PC-3 (cell line): ENCODE data around the gene MRAP. TPM values are rescaled to one million over a fixed set of nuclear protein-coding genes. Genes with fewer than 3 reads are reported as not detected.
A peak's percentile ranks its signal among the peaks of the same experiment; 100 is the strongest.

Experiments
- ATAC-seq: fragments of 200-7000 bp; cut with Tn5 transposase; 2 replicates; pipeline ENCODE4 v1.9.1; 2020; ENCODE audit warnings: mild to moderate bottlenecking, moderate library complexity
- BruUV-seq: library from RNA; stranded (reverse); fragments of 400-500 nt; replicated peaks from 2 replicates; lab custom pipeline; 2021; lab: Mats Ljungman, UMichigan
- CTCF ChIA-PET: fragments of 300-600 bp; sonication (Branson Sonifier 250); formaldehyde crosslinking; loops from one replicate; lab custom pipeline; 2022; ENCODE audit warnings: antibody characterized with exemption; lab: Charles Lee
- POLR2A ChIA-PET: fragments of 300-600 bp; sonication (Branson Sonifier 250); formaldehyde crosslinking; loops from one replicate; lab custom pipeline; 2022; ENCODE audit warnings: antibody characterized with exemption; ENCODE audit not compliant: unreplicated experiment; lab: Charles Lee
- DNase-seq: peaks from one replicate; pipeline ENCODE4 v3.0.0-alpha.2; 2015
- H2AFZ ChIP-seq: fragments of 300-600 bp; sonication (generic); 2 replicates; pipeline ENCODE4 v1.6.0; 2016; ENCODE audit warnings: antibody characterized with exemption, low read length
- H3F3A ChIP-seq: fragments of 300-600 bp; sonication (generic); one replicate; pipeline ENCODE4 v1.6.0; 2017; ENCODE audit warnings: antibody characterized with exemption, low read length, control low read depth, mild to moderate bottlenecking; ENCODE audit not compliant: unreplicated experiment
- H3K27ac ChIP-seq: fragments of 300-600 bp; sonication (generic); 2 replicates; pipeline ENCODE4 v1.5.1; 2016; ENCODE audit warnings: mild to moderate bottlenecking, low read length
- H3K27me3 ChIP-seq: fragments of 300-600 bp; sonication (generic); 2 replicates; pipeline ENCODE4 v1.6.1; 2016; ENCODE audit warnings: low read length, mixed read lengths
- H3K36me3 ChIP-seq: fragments of 300-600 bp; sonication (generic); 2 replicates; pipeline ENCODE4 v1.6.1; 2016; ENCODE audit warnings: low read depth, mixed run types, low read length, mixed read lengths
- H3K4me1 ChIP-seq: fragments of 300-600 bp; sonication (generic); 2 replicates; pipeline ENCODE4 v1.5.1; 2016; ENCODE audit warnings: low read length; ENCODE audit not compliant: insufficient read depth
- H3K4me2 ChIP-seq: fragments of 300-600 bp; sonication (generic); 2 replicates; pipeline ENCODE4 v1.6.0; 2016; ENCODE audit warnings: low read length
- H3K4me3 ChIP-seq: fragments of 300-600 bp; sonication (generic); 2 replicates; pipeline ENCODE4 v1.5.1; 2016; ENCODE audit warnings: mild to moderate bottlenecking, low read length, mixed read lengths
- H3K79me2 ChIP-seq: fragments of 300-600 bp; sonication (generic); 2 replicates; pipeline ENCODE4 v1.6.1; 2017; ENCODE audit warnings: low read length, mixed read lengths
- H3K9ac ChIP-seq: fragments of 300-600 bp; sonication (generic); 2 replicates; pipeline ENCODE4 v1.6.0; 2016; ENCODE audit warnings: mild to moderate bottlenecking, low read length
- H3K9me2 ChIP-seq: fragments of 300-600 bp; sonication (generic); replicated peaks from 2 replicates; pipeline ENCODE4 v1.6.1; 2016; ENCODE audit warnings: mixed run types, low read length, mixed read lengths
- H3K9me3 ChIP-seq: fragments of 300-600 bp; sonication (generic); 2 replicates; pipeline ENCODE4 v1.6.1; 2016; ENCODE audit warnings: low read length, mixed read lengths
- H4K20me1 ChIP-seq: fragments of 300-600 bp; sonication (generic); 2 replicates; pipeline ENCODE4 v1.6.1; 2016; ENCODE audit warnings: low read length, mixed read lengths
- EZH2 ChIP-seq: fragments of 300-600 bp; sonication (generic); IDR thresholded peaks from one replicate; pipeline ENCODE4 v1.6.1; 2017; ENCODE audit warnings: antibody characterized with exemption, mild to moderate bottlenecking, low read length; ENCODE audit not compliant: unreplicated experiment
- EZH2phosphoT487 ChIP-seq: fragments of 300-600 bp; sonication (generic); IDR thresholded peaks from 2 replicates; pipeline ENCODE4 v1.6.1; 2018; ENCODE audit warnings: mild to moderate bottlenecking, antibody characterized with exemption, low read length, borderline replicate concordance
- intact Hi-C: fragments of 100-400 bp; cut with micrococcal nuclease; formaldehyde crosslinking; loops from 2 replicates; pipeline ENCODE4 v1.9.0; 2023
- total RNA-seq: library from RNA; depleted of rRNA; stranded (reverse); fragments of >200 nt; gene quantifications from 2 replicates; pipeline ENCODE4 v1.2.3, GENCODE V29; 2014
- TF ChIP-seq, protein P1 (sequence below): fragments of 300-600 bp; sonication (generic); conservative IDR thresholded peaks from 2 replicates; pipeline ENCODE4 v1.5.1; 2017; ENCODE audit warnings: antibody characterized with exemption, low read depth, mild to moderate bottlenecking, low read length

Gene MRAP
- total RNA-seq, 1 experiment from 2014 or later = not detected

DNA sequence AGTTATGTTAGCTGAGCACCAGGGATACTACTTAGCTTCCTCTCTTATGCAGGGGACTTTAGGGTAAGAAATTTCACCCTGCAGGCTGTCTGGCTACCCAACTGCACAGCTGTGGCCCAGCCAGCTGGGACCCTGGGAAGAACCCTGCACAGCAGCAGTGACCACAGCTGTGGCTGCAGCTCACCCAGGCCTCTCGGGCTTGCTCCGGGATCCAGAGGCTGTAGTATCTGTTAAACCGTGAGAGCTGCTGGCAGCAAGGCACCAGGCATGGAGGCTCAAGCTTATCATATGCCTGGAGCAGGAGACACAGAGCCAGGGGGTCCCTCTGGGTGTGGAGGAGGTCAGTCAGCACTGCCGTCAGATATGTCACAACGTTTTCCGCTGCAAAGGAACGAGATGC, 53.9 kb downstream of the MRAP start:
- Histone ChIP-seq H3K4me2 (no peak overlapping the region), H3K9me3 (no peaks in the 10 kb centered on the region), H3K36me3 (peaks cover 93% of the 10 kb centered on the region), H3K4me3 (no peak overlapping the region), H3K9ac (no peak overlapping the region), H2AFZ (no peak overlapping the region), H3K27ac (no peak overlapping the region), H3K79me2 (no peaks in the 10 kb centered on the region), H3K9me2 (no peaks in the 10 kb centered on the region), H3F3A (no peaks in the 10 kb centered on the region), H3K4me1 (no peaks in the 10 kb centered on the region), H4K20me1 (no peaks in the 10 kb centered on the region), H3K27me3 (no peaks in the 10 kb centered on the region)
- DNase-seq = no peak
- ChIA-PET CTCF (no interaction called here), POLR2A (interaction anchor here (0.5 kb wide), 1 partner anchor 50 kb away, joined by 3 read pairs; no protein-coding TSS in a partner anchor)
- intact Hi-C loops = no loop called here
- TF ChIP-seq, protein P1, sequence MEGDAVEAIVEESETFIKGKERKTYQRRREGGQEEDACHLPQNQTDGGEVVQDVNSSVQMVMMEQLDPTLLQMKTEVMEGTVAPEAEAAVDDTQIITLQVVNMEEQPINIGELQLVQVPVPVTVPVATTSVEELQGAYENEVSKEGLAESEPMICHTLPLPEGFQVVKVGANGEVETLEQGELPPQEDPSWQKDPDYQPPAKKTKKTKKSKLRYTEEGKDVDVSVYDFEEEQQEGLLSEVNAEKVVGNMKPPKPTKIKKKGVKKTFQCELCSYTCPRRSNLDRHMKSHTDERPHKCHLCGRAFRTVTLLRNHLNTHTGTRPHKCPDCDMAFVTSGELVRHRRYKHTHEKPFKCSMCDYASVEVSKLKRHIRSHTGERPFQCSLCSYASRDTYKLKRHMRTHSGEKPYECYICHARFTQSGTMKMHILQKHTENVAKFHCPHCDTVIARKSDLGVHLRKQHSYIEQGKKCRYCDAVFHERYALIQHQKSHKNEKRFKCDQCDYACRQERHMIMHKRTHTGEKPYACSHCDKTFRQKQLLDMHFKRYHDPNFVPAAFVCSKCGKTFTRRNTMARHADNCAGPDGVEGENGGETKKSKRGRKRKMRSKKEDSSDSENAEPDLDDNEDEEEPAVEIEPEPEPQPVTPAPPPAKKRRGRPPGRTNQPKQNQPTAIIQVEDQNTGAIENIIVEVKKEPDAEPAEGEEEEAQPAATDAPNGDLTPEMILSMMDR = no peak
- no peak for TF ChIP-seq EZH2
- TF ChIP-seq EZH2phosphoT487 = no peak
- BruUV-seq = no TSS peak
- no peak for ATAC-seq

DNA sequence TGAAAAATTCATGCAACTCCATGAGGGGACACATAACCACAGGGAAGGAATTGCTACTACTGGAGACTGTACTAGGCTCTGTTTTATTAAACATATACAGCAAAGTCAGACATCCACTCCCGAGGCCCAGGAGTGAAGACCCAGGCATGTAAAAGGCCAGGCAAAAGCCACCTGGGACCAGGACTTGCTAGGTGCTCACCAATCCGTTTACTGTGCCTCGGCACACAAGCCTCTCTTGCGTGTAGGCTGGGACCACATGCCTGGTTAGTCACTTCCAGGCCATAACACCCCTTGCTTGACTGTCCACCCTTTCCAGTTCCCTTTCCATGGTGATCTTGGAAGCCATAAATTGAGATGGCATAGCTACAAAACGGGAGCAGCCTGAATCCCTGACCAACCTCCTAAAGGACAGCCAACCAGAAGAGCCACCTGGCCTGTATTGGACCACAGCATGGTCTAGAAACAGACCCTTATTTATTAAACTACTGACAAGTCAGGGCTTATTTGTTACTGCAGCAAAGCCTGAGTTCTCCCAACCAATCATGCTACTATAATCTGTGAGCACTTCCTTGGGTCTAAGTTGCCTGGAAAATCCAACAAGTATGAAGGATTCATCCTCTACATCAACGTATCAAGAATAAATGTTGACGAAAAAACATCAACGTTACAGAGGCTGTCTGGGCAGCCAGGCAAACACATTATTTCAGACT, 54.5 kb downstream of the MRAP start:
- peaks cover 89% of the 10 kb centered on the region for H3K36me3 ChIP-seq
- H3K9me3 ChIP-seq = no peaks in the 10 kb centered on the region
- H3K4me2 ChIP-seq = no peak overlapping the region
- H3K9ac ChIP-seq = no peak overlapping the region
- no peaks in the 10 kb centered on the region for H3K27me3 ChIP-seq
- no peaks in the 10 kb centered on the region for H3F3A ChIP-seq
- H3K4me3 ChIP-seq = no peak overlapping the region
- H3K9me2 ChIP-seq = no peaks in the 10 kb centered on the region
- H3K27ac ChIP-seq = no peak overlapping the region
- ChIA-PET CTCF (no interaction called here), POLR2A (no interaction called here)
- no peak overlapping the region for H2AFZ ChIP-seq
- TSS peak; percentile 7 for BruUV-seq
- H3K79me2 ChIP-seq = no peaks in the 10 kb centered on the region
- ATAC-seq = no peak
- H4K20me1 ChIP-seq = no peaks in the 10 kb centered on the region
- DNase-seq = no peak
- intact Hi-C loops = no loop called here
- H3K4me1 ChIP-seq = no peaks in the 10 kb centered on the region
- no peak for TF ChIP-seq EZH2phosphoT487
- TF ChIP-seq, protein P1 = no peak
- no peak for TF ChIP-seq EZH2

DNA sequence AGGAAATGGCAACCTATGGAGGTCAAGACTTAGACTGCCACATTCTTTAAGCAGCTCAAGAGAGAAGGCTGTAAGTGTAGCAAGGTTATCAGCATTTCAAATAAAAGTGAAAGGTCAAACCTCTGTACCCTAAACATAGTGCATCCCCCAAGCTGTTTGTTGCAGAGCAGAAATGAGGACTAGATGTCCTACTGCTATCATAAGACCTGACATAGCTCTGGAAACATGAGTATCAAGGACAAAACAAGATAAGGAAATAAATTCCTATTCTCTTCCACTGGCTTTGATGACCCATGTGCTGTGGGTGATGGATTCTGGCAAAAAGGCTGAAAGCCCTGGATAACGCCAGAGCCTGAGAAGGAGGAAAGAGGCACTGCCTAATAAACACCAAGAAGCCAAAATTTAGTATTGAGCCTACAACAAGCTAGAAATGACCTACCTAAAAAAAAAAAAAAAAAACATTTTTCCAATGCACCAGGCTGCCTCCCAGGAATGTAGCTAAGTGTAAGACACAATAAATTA, 58.3 kb downstream of the MRAP start:
- BruUV-seq = no TSS peak
- TF ChIP-seq, protein P1 = no peak
- TF ChIP-seq EZH2phosphoT487 = no peak
- no peak for TF ChIP-seq EZH2
- H3K79me2 ChIP-seq = no peaks in the 10 kb centered on the region
- H4K20me1 ChIP-seq = no peaks in the 10 kb centered on the region
- no peaks in the 10 kb centered on the region for H3K9me2 ChIP-seq
- no peak for ATAC-seq
- H3K27me3 ChIP-seq = no peaks in the 10 kb centered on the region
- H3K4me2 ChIP-seq = no peak overlapping the region
- POLR2A ChIA-PET = no interaction called here
- H3K27ac ChIP-seq = no peak overlapping the region
- intact Hi-C loops = no loop called here
- H3K4me3 ChIP-seq = no peak overlapping the region
- no peaks in the 10 kb centered on the region for H3K4me1 ChIP-seq
- no peak overlapping the region for H2AFZ ChIP-seq
- no peak overlapping the region for H3K9ac ChIP-seq
- no peaks in the 10 kb centered on the region for H3F3A ChIP-seq
- H3K9me3 ChIP-seq = no peaks in the 10 kb centered on the region
- DNase-seq = no peak
- CTCF ChIA-PET = no interaction called here
- H3K36me3 ChIP-seq = peaks cover 95% of the 10 kb centered on the region
